GM12891 (cell line): ENCODE data around the gene WNT8B. TPM values are rescaled to one million over a fixed set of nuclear protein-coding genes. Genes with fewer than 3 reads are reported as not detected.

Experiments used
- DNase-seq: peaks from one replicate; pipeline ENCODE4 v3.0.0; 2011; ENCODE audit warnings: low spot score; ENCODE audit not compliant: insufficient read length
- FAIRE-seq: peaks from 2 replicates; lab custom pipeline; 2011; peaks lifted over from hg19 to GRCh38; lab: Jason Lieb, UNC
- PAX5 ChIP-seq: IDR thresholded peaks from 2 replicates; pipeline ENCODE4 v1.6.1; 2011; ENCODE audit warnings: low read length, moderate library complexity, mild to moderate bottlenecking; ENCODE audit not compliant: insufficient read depth, severe bottlenecking
- POLR2A ChIP-seq: IDR thresholded peaks from 2 replicates; pipeline ENCODE4 v1.6.1; 2011; ENCODE audit warnings: low read depth, low read length, control low read depth
- POLR2AphosphoS5 ChIP-seq: IDR thresholded peaks from 2 replicates; pipeline ENCODE4 v1.6.1; 2011; ENCODE audit warnings: low read depth, low read length, control low read depth
- POU2F2 ChIP-seq: IDR thresholded peaks from 2 replicates; pipeline ENCODE4 v1.6.1; 2011; ENCODE audit warnings: low read depth, mild to moderate bottlenecking, control low read depth, low read length, moderate library complexity
- SPI1 ChIP-seq: IDR thresholded peaks from 2 replicates; pipeline ENCODE4 v1.6.1; 2011; ENCODE audit warnings: low read depth, low read length, control low read depth
- TAF1 ChIP-seq: IDR thresholded peaks from 2 replicates; pipeline ENCODE4 v1.6.1; 2011; ENCODE audit warnings: low read depth, low read length, control low read depth
- polyA plus RNA-seq: library from polyadenylated mRNA; unstranded; fragments of >200 nt; gene quantifications from one replicate; pipeline ENCODE4 v1.2.1, GENCODE V29; 2012; ENCODE audit warnings: low read depth, missing spikeins, inconsistent platforms; ENCODE audit not compliant: missing spikeins

Gene WNT8B
- not detected for polyA plus RNA-seq

- TF ChIP-seq POLR2A (no peak), POLR2AphosphoS5 (no peak)
- DNase-seq, result no peak
- FAIRE-seq, result no peak
These were observed at the start of gene WNT8B for GRCh38 chr10:100462709-100463108. Gene WNT8B, plus strand, starts transcription at chr10:100463009. Its CDS starts 160 bp downstream, at chr10:100463169.

- FAIRE-seq (no peak), DNase-seq (no peak)
- no peak for TF ChIP-seq POU2F2
- no peak for TF ChIP-seq SPI1
- TF ChIP-seq PAX5, result no peak
- TF ChIP-seq POLR2A, result no peak
- no peak for TF ChIP-seq TAF1
- no peak for TF ChIP-seq POLR2AphosphoS5
These were observed 49.6 kb upstream of the WNT8B start for GRCh38 chr10:100413173-100413572.

- DNase-seq (no peak), FAIRE-seq (no peak)
- TF ChIP-seq POLR2AphosphoS5, result no peak
- no peak for TF ChIP-seq POU2F2
- no peak for TF ChIP-seq SPI1
- TF ChIP-seq POLR2A, result no peak
- no peak for TF ChIP-seq PAX5
- no peak for TF ChIP-seq TAF1
These were observed 42.8 kb upstream of the WNT8B start for GRCh38 chr10:100419911-100420449.

GRCh38 chr10:100427374-100427773, 35.4 kb upstream of the WNT8B start:
- no peak for FAIRE-seq
- no peak for TF ChIP-seq PAX5
- TF ChIP-seq POLR2A, result no peak
- no peak for TF ChIP-seq POU2F2
- TF ChIP-seq TAF1, result no peak
- no peak for TF ChIP-seq POLR2AphosphoS5
- TF ChIP-seq SPI1, result no peak
- DNase-seq, result no peak

- FAIRE-seq, result peak; percentile 98
- DNase-seq, result peak; percentile 51
- TF ChIP-seq PAX5 (no peak), POU2F2 (no peak), SPI1 (no peak), POLR2AphosphoS5 (no peak), POLR2A (no peak), TAF1 (no peak)
These were observed 29.3 kb upstream of the WNT8B start for GRCh38 chr10:100433253-100434240.

GRCh38 chr10:100436255-100436654, 26.6 kb upstream of the WNT8B start:
- DNase-seq (no peak), FAIRE-seq (no peak)
- TF ChIP-seq TAF1 (no peak), POU2F2 (no peak), PAX5 (no peak), SPI1 (no peak)

GRCh38 chr10:100438674-100439315, 24.0 kb upstream of the WNT8B start:
- DNase-seq (no peak), FAIRE-seq (no peak)
- TF ChIP-seq POLR2A (no peak), TAF1 (no peak), SPI1 (no peak), POLR2AphosphoS5 (no peak), PAX5 (no peak), POU2F2 (no peak)

- no peak for FAIRE-seq
- TF ChIP-seq PAX5, result no peak
- no peak for DNase-seq
These were observed 20.3 kb upstream of the WNT8B start for GRCh38 chr10:100442548-100442947.

- TF ChIP-seq POU2F2 (no peak), PAX5 (no peak), POLR2A (no peak), SPI1 (no peak), TAF1 (no peak), POLR2AphosphoS5 (no peak)
- no peak for FAIRE-seq
These were observed 16.6 kb upstream of the WNT8B start for GRCh38 chr10:100446130-100446761.

More at GRCh38 chr10:100446130-100446761, 16.6 kb upstream of the WNT8B start:
- DNase-seq, result no peak
